MCF 10A (cell line): ENCODE measurements around the gene USP7. TPM values are rescaled to one million over a fixed set of nuclear protein-coding genes. Genes with fewer than 3 reads are reported as not detected.
"Not testable (repeated sequence)": the region's sequence is repeated elsewhere in the genome, so short reads cannot be mapped to it uniquely, and the experiment has no call there.

ENCODE experiments used
- BruUV-seq: library from RNA; stranded (reverse); fragments of 400-500 nt; replicated peaks from 2 replicates; lab custom pipeline; 2021; lab: Mats Ljungman, UMichigan
- CTCF ChIA-PET: fragments of 300-600 bp; sonication (Branson Sonifier 250); formaldehyde crosslinking; extraction: SDS; loops from one replicate; lab custom pipeline; 2021; ENCODE audit warnings: antibody characterized with exemption, inconsistent platforms; lab: Yijun Ruan, JAX
- POLR2A ChIA-PET: fragments of 300-600, 350-650 bp; sonication (Branson Sonifier 250); formaldehyde crosslinking; extraction: SDS; loops from one replicate; lab custom pipeline; 2020; ENCODE audit warnings: antibody characterized with exemption, inconsistent platforms; lab: Yijun Ruan, JAX
- DNase-seq: peaks from one replicate; pipeline ENCODE4 v3.0.0-alpha.2; 2018; ENCODE audit not compliant: unreplicated experiment
- H3K27ac Mint-ChIP-seq: one replicate; pipeline ENCODE4 v1.8.0; 2022; ENCODE audit warnings: mild to moderate bottlenecking, low read depth, mixed read lengths; ENCODE audit not compliant: unreplicated experiment
- H3K27me3 Mint-ChIP-seq: one replicate; pipeline ENCODE4 v1.8.0; 2022; ENCODE audit warnings: mixed read lengths; ENCODE audit not compliant: insufficient read depth, unreplicated experiment
- H3K36me3 Mint-ChIP-seq: one replicate; pipeline ENCODE4 v1.8.0; 2022; ENCODE audit warnings: mild to moderate bottlenecking, moderate library complexity, mixed read lengths; ENCODE audit not compliant: insufficient read depth, unreplicated experiment
- H3K4me1 Mint-ChIP-seq: one replicate; pipeline ENCODE4 v1.8.0; 2022; ENCODE audit warnings: mixed read lengths; ENCODE audit not compliant: insufficient read depth, unreplicated experiment
- H3K4me3 Mint-ChIP-seq: one replicate; pipeline ENCODE4 v1.8.0; 2022; ENCODE audit warnings: mild to moderate bottlenecking, moderate library complexity, mixed read lengths; ENCODE audit not compliant: unreplicated experiment
- H3K9me3 Mint-ChIP-seq: one replicate; pipeline ENCODE4 v1.8.0; 2022; ENCODE audit warnings: mixed read lengths; ENCODE audit not compliant: unreplicated experiment
- CTCF ChIP-seq: fragments of 200-600 bp; IDR thresholded peaks from one replicate; pipeline ENCODE4 v1.8.0; 2022; ENCODE audit warnings: antibody characterized with exemption, mild to moderate bottlenecking; ENCODE audit not compliant: unreplicated experiment
- intact Hi-C: fragments of 100-400 bp; cut with micrococcal nuclease; formaldehyde crosslinking; loops from 2 replicates; pipeline ENCODE4 v1.14.1; 2022
- total RNA-seq: library from RNA; stranded (reverse); gene quantifications from 2 replicates; pipeline ENCODE4 v1.2.3, GENCODE V29; 2022

Gene USP7
- total RNA-seq, 1 experiment from 2014 or later: 108 TPM

- no peak for DNase-seq
- Mint-ChIP-seq H3K27ac (peak overlapping the region; percentile 25), H3K36me3 (peaks cover 4% of the 10 kb centered on the region), H3K27me3 (no peaks in the 10 kb centered on the region), H3K4me3 (no peak overlapping the region), H3K4me1 (peaks cover 12% of the 10 kb centered on the region), H3K9me3 (no peaks in the 10 kb centered on the region)
- ChIA-PET POLR2A (interaction anchor here (0.6 to 1.3 kb wide), 4 partner anchors 9 to 213 kb away, joined by 3 to 8 read pairs (median 3); partner anchors contain the start of gene CARHSP1), CTCF (interaction anchor here (0.7 to 5.5 kb wide), 6 partner anchors 13 to 1935 kb away, joined by 3 to 56 read pairs (median 11); no protein-coding TSS in a partner anchor)
- TF ChIP-seq CTCF: no peak
- no TSS peak for BruUV-seq
- intact Hi-C loops: no loop called here
These were observed 85.7 kb downstream of the USP7 start for GRCh38 chr16:8877894-8878522.

DNA sequence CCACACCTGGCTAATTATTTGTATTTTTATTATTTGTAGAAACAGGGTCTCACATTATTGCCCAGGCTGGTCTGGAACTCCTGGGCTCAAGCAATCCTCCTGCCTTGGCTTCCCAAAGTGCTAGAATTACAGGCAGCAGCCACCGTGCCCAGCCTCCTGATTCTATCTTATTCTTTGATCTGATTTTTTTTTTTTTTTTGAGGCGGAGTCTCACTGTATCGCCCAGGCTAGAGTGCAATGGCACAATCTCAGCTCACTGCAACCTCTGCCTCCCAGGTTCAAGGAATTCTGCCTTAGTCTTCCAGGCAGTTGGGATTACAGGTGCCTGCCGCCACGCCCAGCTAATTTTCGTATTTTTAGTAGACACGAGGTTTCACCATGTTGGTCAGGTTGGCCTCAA lies 88.4 kb downstream of the USP7 start:
- H3K9me3 Mint-ChIP-seq, H3K36me3 Mint-ChIP-seq, CTCF ChIA-PET, DNase-seq, H3K27ac Mint-ChIP-seq, H3K27me3 Mint-ChIP-seq, intact Hi-C loops, H3K4me3 Mint-ChIP-seq, BruUV-seq: not testable (repeated sequence)
- H3K4me1 Mint-ChIP-seq: peaks cover 20% of the 10 kb centered on the region
- POLR2A ChIA-PET: interaction anchor here (0.7 kb wide), 1 partner anchor 59 kb away, joined by 4 read pairs; no protein-coding TSS in a partner anchor

- no TSS peak for BruUV-seq
- H3K4me1 Mint-ChIP-seq: peaks cover 21% of the 10 kb centered on the region
- no peak overlapping the region for H3K4me3 Mint-ChIP-seq
- H3K9me3 Mint-ChIP-seq: no peaks in the 10 kb centered on the region
- H3K36me3 Mint-ChIP-seq: no peaks in the 10 kb centered on the region
- intact Hi-C loops: no loop called here
- no peaks in the 10 kb centered on the region for H3K27me3 Mint-ChIP-seq
- no peak for TF ChIP-seq CTCF
- no peak overlapping the region for H3K27ac Mint-ChIP-seq
- ChIA-PET CTCF (interaction anchor here (0.7 to 2.0 kb wide), 9 partner anchors 10 to 307 kb away, joined by 3 to 8 read pairs (median 4); no protein-coding TSS in a partner anchor), POLR2A (no interaction called here)
- DNase-seq: no peak
These were observed 89.3 kb downstream of the USP7 start for GRCh38 chr16:8874388-8874787.

- H3K27me3 Mint-ChIP-seq, H3K4me3 Mint-ChIP-seq, DNase-seq, H3K36me3 Mint-ChIP-seq, POLR2A ChIA-PET, H3K9me3 Mint-ChIP-seq, BruUV-seq, H3K27ac Mint-ChIP-seq, intact Hi-C loops: not testable (repeated sequence)
- CTCF ChIA-PET: interaction anchor here (0.6 to 2.0 kb wide), 15 partner anchors 9 to 307 kb away, joined by 3 to 8 read pairs (median 4); no protein-coding TSS in a partner anchor
- peaks cover 26% of the 10 kb centered on the region for H3K4me1 Mint-ChIP-seq
These were observed 89.9 kb downstream of the USP7 start for GRCh38 chr16:8873866-8874195.
